Tibial nerve (tissue), 3 donors: ENCODE measurements around the gene WDR18.

Experiments used
- CTCF ChIP-seq, 5 experiments: fragments of 200-600 bp in 3 of 5; fragments of 450-650 bp in 2 of 5; sonication (generic) in 3 of 5; IDR thresholded peaks; one replicate each; pipeline ENCODE4 v1.5.1; 2016 to 2019; ENCODE audit warnings: antibody characterized with exemption in 5 of 5, mild to moderate bottlenecking in 3 of 5, moderate library complexity in 2 of 5
- POLR2A ChIP-seq, 2 donors: fragments of 450-650 bp; IDR thresholded peaks; one replicate each; pipeline ENCODE4 v1.6.1; 2017; ENCODE audit warnings: antibody characterized with exemption in 2 of 2, mild to moderate bottlenecking in 2 of 2, moderate library complexity in 2 of 2

GRCh38 chr19:966485-967088 is 17.6 kb upstream of the WDR18 start:
- no peak for TF ChIP-seq POLR2A (IDR thresholded peaks at IDR 0.05)
- no peak for TF ChIP-seq CTCF (IDR thresholded peaks at IDR 0.05)
